HEK293 (cell line): ENCODE data around the gene ULBP1.

Source experiments
- GLI2 ChIP-seq: fragments of 450-650 bp; formaldehyde crosslinking; IDR thresholded peaks from 2 replicates; pipeline ENCODE4; 2017; ENCODE audit warnings: missing biosample characterization, missing genetic modification characterization, low read depth, borderline replicate concordance
- GLIS1 ChIP-seq: fragments of 450-650 bp; formaldehyde crosslinking; IDR thresholded peaks from 2 replicates; pipeline ENCODE4 v1.5.1; 2016; ENCODE audit warnings: missing biosample characterization, missing genetic modification characterization
- HOXD13 ChIP-seq: sonication (generic); formaldehyde crosslinking; IDR thresholded peaks from 2 replicates; pipeline ENCODE4 v1.8.0; 2022; ENCODE audit warnings: missing genetic modification reagents, borderline replicate concordance
- KLF16 ChIP-seq: fragments of 450-650 bp; formaldehyde crosslinking; IDR thresholded peaks from 2 replicates; pipeline ENCODE4 v1.5.1; 2017; ENCODE audit warnings: missing biosample characterization, missing genetic modification characterization
- KLF8 ChIP-seq: fragments of 450-650 bp; formaldehyde crosslinking; IDR thresholded peaks from 2 replicates; pipeline ENCODE4 v1.5.1; 2016; ENCODE audit warnings: missing biosample characterization, missing genetic modification characterization
- OSR2 ChIP-seq: fragments of 450-650 bp; formaldehyde crosslinking; IDR thresholded peaks from 2 replicates; pipeline ENCODE4 v1.5.1; 2016; ENCODE audit warnings: missing biosample characterization, missing genetic modification characterization
- REPIN1 ChIP-seq: fragments of 450-650 bp; formaldehyde crosslinking; IDR thresholded peaks from 2 replicates; pipeline ENCODE4 v1.5.1; 2017; ENCODE audit warnings: missing biosample characterization, missing genetic modification characterization, low read depth
- SALL2 ChIP-seq: fragments of 450-650 bp; formaldehyde crosslinking; IDR thresholded peaks from 2 replicates; pipeline ENCODE4 v1.5.0; 2017; ENCODE audit warnings: missing biosample characterization, mild to moderate bottlenecking, missing genetic modification characterization, borderline replicate concordance
- SCRT2 ChIP-seq: fragments of 450-650 bp; formaldehyde crosslinking; IDR thresholded peaks from 2 replicates; pipeline ENCODE4 v1.5.1; 2016; ENCODE audit warnings: missing biosample characterization, missing genetic modification characterization
- ZBTB17 ChIP-seq: fragments of 450-650 bp; formaldehyde crosslinking; IDR thresholded peaks from 2 replicates; pipeline ENCODE4 v1.5.1; 2016; ENCODE audit warnings: missing biosample characterization, missing genetic modification characterization
- ZFP41 ChIP-seq: fragments of 450-650 bp; formaldehyde crosslinking; IDR thresholded peaks from 2 replicates; pipeline ENCODE4 v1.5.1; 2016; ENCODE audit warnings: missing biosample characterization, missing genetic modification characterization, borderline replicate concordance
- ZNF121 ChIP-seq: fragments of 450-650 bp; formaldehyde crosslinking; IDR thresholded peaks from 2 replicates; pipeline ENCODE4 v1.5.1; 2016; ENCODE audit warnings: missing biosample characterization, missing genetic modification characterization
- ZNF133 ChIP-seq: fragments of 450-650 bp; formaldehyde crosslinking; IDR thresholded peaks from 2 replicates; pipeline ENCODE4 v1.5.1; 2016; ENCODE audit warnings: missing biosample characterization, missing genetic modification characterization
- ZNF175 ChIP-seq: fragments of 450-650 bp; formaldehyde crosslinking; IDR thresholded peaks from 2 replicates; pipeline ENCODE4 v1.5.1; 2016; ENCODE audit warnings: missing biosample characterization, missing genetic modification characterization
- ZNF2 ChIP-seq: fragments of 450-650 bp; formaldehyde crosslinking; IDR thresholded peaks from 2 replicates; pipeline ENCODE4 v1.5.1; 2016; ENCODE audit warnings: missing biosample characterization, missing genetic modification characterization
- ZNF24 ChIP-seq: fragments of 450-650 bp; formaldehyde crosslinking; IDR thresholded peaks from 2 replicates; pipeline ENCODE4 v1.5.1; 2016; ENCODE audit warnings: missing biosample characterization, missing genetic modification characterization
- ZNF521 ChIP-seq: fragments of 450-650 bp; formaldehyde crosslinking; IDR thresholded peaks from 2 replicates; pipeline ENCODE4 v1.5.1; 2017; ENCODE audit warnings: missing biosample characterization, mild to moderate bottlenecking, missing genetic modification characterization
- ZNF548 ChIP-seq: fragments of 450-650 bp; formaldehyde crosslinking; IDR thresholded peaks from 2 replicates; pipeline ENCODE4 v1.5.1; 2016; ENCODE audit warnings: missing biosample characterization, missing genetic modification characterization
- ZNF549 ChIP-seq: fragments of 450-650 bp; IDR thresholded peaks from 2 replicates; pipeline ENCODE4 v1.5.1; 2018; ENCODE audit warnings: missing biosample characterization, missing genetic modification characterization, mild to moderate bottlenecking, inconsistent platforms, moderate library complexity
- ZNF654 ChIP-seq: fragments of 450-650 bp; formaldehyde crosslinking; IDR thresholded peaks from 2 replicates; pipeline ENCODE4 v1.5.1; 2016; ENCODE audit warnings: low read depth, missing biosample characterization, missing genetic modification characterization
- ZNF677 ChIP-seq: fragments of 450-650 bp; IDR thresholded peaks from 2 replicates; pipeline ENCODE4 v1.5.0; 2018; ENCODE audit warnings: missing biosample characterization, mild to moderate bottlenecking, missing genetic modification characterization, moderate library complexity
- ZNF701 ChIP-seq: fragments of 450-650 bp; formaldehyde crosslinking; IDR thresholded peaks from 2 replicates; pipeline ENCODE4 v1.5.1; 2016; ENCODE audit warnings: missing biosample characterization, missing genetic modification characterization
- ZNF76 ChIP-seq: fragments of 450-650 bp; formaldehyde crosslinking; IDR thresholded peaks from 2 replicates; pipeline ENCODE4; 2016; ENCODE audit warnings: low read depth, missing biosample characterization, missing genetic modification characterization, borderline replicate concordance
- ZNF792 ChIP-seq: fragments of 450-650 bp; formaldehyde crosslinking; IDR thresholded peaks from 2 replicates; pipeline ENCODE4 v1.5.1; 2016; ENCODE audit warnings: missing biosample characterization, missing genetic modification characterization
- TF ChIP-seq, protein P1 (sequence below): fragments of 450-650 bp; formaldehyde crosslinking; IDR thresholded peaks from 2 replicates; pipeline ENCODE4 v1.5.0; 2017; ENCODE audit warnings: missing biosample characterization, missing genetic modification characterization, borderline replicate concordance
- TF ChIP-seq, protein P2 (sequence below): fragments of 450-650 bp; formaldehyde crosslinking; optimal IDR thresholded peaks from 2 replicates; pipeline ENCODE3; 2016; ENCODE audit warnings: missing biosample characterization, mild to moderate bottlenecking, missing genetic modification characterization
- TF ChIP-seq, protein P3 (sequence below): fragments of 450-650 bp; formaldehyde crosslinking; conservative IDR thresholded peaks from 2 replicates; pipeline ENCODE4 v1.5.1; 2016; ENCODE audit warnings: low read depth, missing biosample characterization, missing genetic modification characterization
- TF ChIP-seq, protein P4 (sequence below): fragments of 450-650 bp; IDR thresholded peaks from 2 replicates; pipeline ENCODE4 v1.5.1; 2018; ENCODE audit warnings: missing biosample characterization, mild to moderate bottlenecking, missing genetic modification characterization
- TF ChIP-seq, protein P5 (sequence below): fragments of 450-650 bp; formaldehyde crosslinking; IDR thresholded peaks from 2 replicates; pipeline ENCODE4 v1.5.1; 2017; ENCODE audit warnings: missing biosample characterization, missing genetic modification characterization

ULBP1 gene

DNA sequence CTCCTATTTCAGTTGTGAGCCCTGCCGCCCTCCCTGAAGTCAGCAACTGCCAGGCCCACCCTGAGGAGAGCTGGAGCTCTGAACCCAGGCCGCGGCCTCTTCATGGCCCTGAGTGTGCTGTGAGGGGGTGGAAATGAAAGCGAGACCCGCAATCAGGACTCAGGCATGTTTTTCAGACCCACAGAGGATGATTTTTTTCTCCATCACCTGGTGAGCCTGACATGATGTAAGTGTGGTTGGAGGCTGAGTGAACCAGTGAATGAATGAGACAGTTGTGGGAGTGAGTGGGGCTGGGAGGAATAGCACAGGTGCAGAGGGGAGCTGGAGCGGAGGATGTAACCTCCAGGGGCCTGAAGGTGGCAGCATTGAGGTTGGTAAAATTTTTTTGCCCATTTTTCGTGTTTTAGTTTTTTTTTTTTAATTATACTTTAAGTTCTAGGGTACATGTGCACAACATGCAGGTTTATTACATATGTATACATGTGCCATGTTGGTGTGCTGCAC is 43.3 kb downstream of the ULBP1 start (continued):
- TF ChIP-seq ZBTB17 (0 out of 2 replicates have a peak, but pooled peaks have one; percentile 38), ZNF548 (tag by site-specific recombination) (no peak), ZNF521 (tag by site-specific recombination) (no peak), ZNF792 (tag by site-specific recombination) (no peak), ZNF549 (no peak), ZNF2 (tag by site-specific recombination) (peak; percentile 58; the same call in 1 of the 2 replicates), ZNF133 (tag by site-specific recombination) (no peak), SALL2 (tag by site-specific recombination) (no peak), HOXD13 (CRISPR knock-in tag) (no peak), OSR2 (no peak), ZNF24 (0 out of 2 replicates have a peak, but pooled peaks have one; percentile 18), ZNF76 (tag by site-specific recombination) (no peak), SCRT2 (tag by site-specific recombination) (no peak), KLF8 (no peak), REPIN1 (no peak), ZNF701 (no peak), GLIS1 (tag by site-specific recombination) (no peak), ZNF677 (tag by site-specific recombination) (no peak), ZNF121 (tag by site-specific recombination) (no peak), GLI2 (no peak), ZNF654 (peak; percentile 69), ZNF175 (tag by site-specific recombination) (no peak), KLF16 (no peak), ZFP41 (tag by site-specific recombination) (no peak)
- TF ChIP-seq, protein P1, sequence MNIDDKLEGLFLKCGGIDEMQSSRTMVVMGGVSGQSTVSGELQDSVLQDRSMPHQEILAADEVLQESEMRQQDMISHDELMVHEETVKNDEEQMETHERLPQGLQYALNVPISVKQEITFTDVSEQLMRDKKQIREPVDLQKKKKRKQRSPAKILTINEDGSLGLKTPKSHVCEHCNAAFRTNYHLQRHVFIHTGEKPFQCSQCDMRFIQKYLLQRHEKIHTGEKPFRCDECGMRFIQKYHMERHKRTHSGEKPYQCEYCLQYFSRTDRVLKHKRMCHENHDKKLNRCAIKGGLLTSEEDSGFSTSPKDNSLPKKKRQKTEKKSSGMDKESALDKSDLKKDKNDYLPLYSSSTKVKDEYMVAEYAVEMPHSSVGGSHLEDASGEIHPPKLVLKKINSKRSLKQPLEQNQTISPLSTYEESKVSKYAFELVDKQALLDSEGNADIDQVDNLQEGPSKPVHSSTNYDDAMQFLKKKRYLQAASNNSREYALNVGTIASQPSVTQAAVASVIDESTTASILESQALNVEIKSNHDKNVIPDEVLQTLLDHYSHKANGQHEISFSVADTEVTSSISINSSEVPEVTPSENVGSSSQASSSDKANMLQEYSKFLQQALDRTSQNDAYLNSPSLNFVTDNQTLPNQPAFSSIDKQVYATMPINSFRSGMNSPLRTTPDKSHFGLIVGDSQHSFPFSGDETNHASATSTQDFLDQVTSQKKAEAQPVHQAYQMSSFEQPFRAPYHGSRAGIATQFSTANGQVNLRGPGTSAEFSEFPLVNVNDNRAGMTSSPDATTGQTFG (tag by site-specific recombination): no peak
- TF ChIP-seq, protein P2, sequence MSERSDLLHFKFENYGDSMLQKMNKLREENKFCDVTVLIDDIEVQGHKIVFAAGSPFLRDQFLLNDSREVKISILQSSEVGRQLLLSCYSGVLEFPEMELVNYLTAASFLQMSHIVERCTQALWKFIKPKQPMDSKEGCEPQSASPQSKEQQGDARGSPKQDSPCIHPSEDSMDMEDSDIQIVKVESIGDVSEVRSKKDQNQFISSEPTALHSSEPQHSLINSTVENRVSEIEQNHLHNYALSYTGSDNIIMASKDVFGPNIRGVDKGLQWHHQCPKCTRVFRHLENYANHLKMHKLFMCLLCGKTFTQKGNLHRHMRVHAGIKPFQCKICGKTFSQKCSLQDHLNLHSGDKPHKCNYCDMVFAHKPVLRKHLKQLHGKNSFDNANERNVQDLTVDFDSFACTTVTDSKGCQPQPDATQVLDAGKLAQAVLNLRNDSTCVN (tag by site-specific recombination): no peak
- TF ChIP-seq, protein P3, sequence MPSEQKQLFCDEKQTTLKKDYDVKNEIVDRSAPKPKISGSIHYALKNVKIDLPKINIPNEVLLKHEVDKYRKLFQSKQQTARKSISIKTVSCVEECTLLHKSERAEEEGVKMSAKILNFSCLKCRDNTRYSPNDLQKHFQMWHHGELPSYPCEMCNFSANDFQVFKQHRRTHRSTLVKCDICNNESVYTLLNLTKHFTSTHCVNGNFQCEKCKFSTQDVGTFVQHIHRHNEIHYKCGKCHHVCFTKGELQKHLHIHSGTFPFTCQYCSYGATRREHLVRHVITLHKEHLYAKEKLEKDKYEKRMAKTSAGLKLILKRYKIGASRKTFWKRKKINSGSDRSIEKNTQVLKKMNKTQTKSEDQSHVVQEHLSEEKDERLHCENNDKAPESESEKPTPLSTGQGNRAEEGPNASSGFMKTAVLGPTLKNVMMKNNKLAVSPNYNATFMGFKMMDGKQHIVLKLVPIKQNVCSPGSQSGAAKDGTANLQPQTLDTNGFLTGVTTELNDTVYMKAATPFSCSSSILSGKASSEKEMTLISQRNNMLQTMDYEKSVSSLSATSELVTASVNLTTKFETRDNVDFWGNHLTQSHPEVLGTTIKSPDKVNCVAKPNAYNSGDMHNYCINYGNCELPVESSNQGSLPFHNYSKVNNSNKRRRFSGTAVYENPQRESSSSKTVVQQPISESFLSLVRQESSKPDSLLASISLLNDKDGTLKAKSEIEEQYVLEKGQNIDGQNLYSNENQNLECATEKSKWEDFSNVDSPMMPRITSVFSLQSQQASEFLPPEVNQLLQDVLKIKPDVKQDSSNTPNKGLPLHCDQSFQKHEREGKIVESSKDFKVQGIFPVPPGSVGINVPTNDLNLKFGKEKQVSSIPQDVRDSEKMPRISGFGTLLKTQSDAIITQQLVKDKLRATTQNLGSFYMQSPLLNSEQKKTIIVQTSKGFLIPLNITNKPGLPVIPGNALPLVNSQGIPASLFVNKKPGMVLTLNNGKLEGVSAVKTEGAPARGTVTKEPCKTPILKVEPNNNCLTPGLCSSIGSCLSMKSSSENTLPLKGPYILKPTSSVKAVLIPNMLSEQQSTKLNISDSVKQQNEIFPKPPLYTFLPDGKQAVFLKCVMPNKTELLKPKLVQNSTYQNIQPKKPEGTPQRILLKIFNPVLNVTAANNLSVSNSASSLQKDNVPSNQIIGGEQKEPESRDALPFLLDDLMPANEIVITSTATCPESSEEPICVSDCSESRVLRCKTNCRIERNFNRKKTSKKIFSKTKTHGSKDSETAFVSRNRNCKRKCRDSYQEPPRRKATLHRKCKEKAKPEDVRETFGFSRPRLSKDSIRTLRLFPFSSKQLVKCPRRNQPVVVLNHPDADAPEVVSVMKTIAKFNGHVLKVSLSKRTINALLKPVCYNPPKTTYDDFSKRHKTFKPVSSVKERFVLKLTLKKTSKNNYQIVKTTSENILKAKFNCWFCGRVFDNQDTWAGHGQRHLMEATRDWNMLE (tag by site-specific recombination): no peak
- TF ChIP-seq, protein P4, sequence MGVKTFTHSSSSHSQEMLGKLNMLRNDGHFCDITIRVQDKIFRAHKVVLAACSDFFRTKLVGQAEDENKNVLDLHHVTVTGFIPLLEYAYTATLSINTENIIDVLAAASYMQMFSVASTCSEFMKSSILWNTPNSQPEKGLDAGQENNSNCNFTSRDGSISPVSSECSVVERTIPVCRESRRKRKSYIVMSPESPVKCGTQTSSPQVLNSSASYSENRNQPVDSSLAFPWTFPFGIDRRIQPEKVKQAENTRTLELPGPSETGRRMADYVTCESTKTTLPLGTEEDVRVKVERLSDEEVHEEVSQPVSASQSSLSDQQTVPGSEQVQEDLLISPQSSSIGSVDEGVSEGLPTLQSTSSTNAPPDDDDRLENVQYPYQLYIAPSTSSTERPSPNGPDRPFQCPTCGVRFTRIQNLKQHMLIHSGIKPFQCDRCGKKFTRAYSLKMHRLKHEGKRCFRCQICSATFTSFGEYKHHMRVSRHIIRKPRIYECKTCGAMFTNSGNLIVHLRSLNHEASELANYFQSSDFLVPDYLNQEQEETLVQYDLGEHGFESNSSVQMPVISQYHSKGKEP (tag by site-specific recombination): no peak
- TF ChIP-seq, protein P5, sequence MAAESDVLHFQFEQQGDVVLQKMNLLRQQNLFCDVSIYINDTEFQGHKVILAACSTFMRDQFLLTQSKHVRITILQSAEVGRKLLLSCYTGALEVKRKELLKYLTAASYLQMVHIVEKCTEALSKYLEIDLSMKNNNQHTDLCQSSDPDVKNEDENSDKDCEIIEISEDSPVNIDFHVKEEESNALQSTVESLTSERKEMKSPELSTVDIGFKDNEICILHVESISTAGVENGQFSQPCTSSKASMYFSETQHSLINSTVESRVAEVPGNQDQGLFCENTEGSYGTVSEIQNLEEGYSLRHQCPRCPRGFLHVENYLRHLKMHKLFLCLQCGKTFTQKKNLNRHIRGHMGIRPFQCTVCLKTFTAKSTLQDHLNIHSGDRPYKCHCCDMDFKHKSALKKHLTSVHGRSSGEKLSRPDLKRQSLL: no peak
